ENCODE measurements around the gene IL13.

IL13 gene

GRCh38 chr5:132656774-132657355 is 1.1 kb upstream of the IL13 start:
- no peak for DNase-seq

- DNase-seq, result no peak
Observed at GRCh38 chr5:132658381-132659302, 669 bp downstream of the IL13 start.

GRCh38 chr5:132659598-132660493 is 1.9 kb downstream of the IL13 start:
- no peak for DNase-seq

DNA sequence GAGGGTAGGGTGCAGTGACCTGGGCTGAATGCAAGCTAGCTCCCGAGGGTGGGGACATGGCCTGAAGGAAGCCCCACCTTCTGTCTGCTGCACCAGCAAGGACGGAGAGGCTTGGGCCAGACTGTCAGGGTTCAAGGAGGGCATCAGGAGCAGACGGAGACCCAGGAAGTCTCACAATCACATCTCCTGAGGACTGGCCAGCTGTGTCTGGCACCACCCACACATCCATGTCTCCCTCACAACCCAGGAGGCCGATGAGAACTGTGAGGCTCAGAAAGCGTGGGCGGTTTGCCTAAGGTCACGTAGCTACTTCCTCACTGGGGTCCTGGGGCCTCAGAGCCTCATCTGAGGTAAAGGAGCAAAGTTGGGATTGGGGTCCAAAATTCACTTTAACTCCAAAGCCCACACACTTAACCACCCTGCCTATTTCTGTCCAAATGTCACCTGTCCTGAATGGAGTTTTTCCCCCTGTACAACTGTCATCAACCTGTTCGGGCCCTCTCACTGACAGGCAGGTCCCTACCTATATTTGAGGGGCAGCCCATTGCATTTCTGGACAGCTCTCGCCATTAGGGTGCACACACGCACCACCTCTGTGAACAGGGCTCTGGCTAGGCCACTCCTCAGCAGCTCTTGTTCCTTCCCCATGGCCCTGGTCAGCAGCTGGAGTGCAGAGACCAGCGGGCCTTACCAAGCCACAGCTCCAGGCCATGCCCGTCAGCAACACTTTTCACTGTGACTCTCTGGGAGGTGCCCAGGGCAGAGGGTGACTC is 3.4 kb downstream of the IL13 start:
- DNase-seq, result no peak

DNA sequence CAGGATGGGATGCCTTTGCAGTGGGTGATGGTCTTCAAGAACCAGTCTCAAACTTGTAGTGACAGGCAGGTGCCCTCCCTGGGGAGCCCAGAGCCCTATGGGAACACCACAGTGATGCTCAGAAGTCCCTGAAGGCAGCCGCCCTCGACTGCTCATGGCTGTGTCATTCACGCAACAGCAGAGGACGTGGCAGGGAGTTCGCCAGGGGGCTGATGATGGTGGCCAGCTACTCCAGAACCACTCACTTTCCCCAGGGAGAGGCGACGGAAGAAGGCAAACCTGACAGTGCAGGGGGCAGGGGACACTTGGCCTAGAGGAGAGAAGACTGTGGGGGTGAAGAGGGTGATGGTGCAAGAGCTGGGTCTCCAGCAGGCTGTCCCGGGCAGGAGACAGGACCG is 4.0 kb downstream of the IL13 start:
- no peak for DNase-seq

DNA sequence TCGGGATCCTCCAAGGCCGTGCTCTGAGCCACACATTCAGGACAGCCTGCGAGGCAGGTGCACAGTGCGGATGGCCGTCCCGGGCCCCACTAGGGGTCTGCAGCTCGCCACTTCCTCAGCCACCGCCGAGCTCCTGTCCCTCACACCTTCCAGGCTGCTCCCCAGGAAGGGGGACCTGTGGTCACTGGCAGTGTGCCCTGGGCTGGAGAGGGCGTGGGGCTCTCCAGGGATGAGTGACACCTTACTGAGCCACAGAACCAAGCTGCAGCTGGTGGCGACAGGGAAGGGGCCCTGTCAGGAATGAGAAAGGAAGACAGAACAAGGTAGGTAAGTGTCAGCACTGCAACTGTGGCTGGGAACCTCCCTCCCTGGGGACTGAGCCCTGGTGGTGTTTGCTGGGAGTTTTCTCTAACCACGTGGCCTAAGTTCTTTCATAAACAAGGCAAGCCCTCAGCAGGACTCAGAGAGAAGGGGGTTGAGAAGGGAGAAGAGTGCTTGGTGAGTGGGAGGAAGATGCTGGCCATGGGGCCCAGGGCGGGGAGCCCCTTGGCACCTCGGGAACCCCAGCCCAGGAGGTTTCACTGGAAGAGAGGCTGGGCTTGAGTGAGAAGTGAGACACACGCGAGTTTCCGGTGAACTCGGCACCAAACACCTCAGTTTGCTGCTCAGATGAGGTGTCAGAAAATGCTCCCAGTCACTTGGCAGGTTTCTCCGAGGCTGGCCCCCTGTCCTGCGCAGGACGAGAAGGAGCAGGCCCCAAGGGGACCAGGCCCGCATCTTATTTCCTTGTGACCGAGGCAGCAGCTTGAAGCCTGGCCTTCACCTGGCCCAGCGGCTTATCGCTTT is 5.2 kb downstream of the IL13 start:
- no peak for DNase-seq

DNA sequence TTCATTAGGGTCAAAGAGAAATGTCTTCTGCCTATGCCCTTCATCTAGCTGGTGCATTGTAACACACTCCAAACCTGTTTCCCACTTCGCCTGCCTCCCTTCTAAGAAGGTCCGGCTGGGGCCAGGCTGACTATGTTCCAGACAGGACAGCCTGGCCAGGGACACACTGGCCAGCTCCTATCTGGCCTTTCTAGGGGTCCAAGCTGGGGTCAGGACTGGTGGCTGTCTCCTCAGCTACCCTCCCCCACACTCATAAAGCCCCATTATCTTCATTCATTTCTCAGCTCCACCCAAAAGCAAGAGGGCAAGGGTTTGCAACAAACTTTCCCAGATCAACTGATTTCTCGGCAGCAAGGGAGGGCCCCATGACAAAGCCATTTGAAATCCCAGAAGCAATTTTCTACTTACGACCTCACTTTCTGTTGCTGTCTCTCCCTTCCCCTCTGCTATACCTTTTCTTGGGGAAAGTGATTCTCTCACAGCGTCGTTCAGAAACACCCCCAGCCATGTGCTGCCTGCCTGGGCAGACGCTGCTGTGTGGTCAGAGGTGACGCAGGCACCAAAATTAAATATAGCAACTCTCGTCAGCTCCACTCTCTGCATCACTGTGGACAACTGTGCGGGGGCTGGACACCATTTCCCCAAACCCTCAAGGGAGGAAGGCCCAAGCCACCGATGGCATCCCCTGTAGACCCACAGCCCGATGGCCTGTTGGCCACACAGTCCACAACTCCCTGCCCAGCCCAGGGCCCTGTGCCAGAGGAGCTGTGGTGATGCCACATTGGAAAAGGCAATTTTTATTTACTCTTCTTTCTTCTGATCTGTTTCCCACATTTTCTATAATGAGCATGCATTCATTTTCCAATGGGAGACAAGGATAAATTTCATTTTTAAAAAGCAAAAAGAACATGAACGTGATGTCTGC is 6.1 kb downstream of the IL13 start:
- no peak for DNase-seq

GRCh38 chr5:132664696-132665209 is 6.8 kb downstream of the IL13 start:
- DNase-seq, result no peak

- DNase-seq, result no peak
Observed at GRCh38 chr5:132665574-132666080, 7.7 kb downstream of the IL13 start.

- no peak for DNase-seq
Observed at GRCh38 chr5:132666310-132667123, 8.5 kb downstream of the IL13 start.

- DNase-seq, result no peak
Observed at GRCh38 chr5:132667309-132667708, 9.3 kb downstream of the IL13 start.

GRCh38 chr5:132667761-132668705 is 10.1 kb downstream of the IL13 start:
- DNase-seq, result no peak

DNA sequence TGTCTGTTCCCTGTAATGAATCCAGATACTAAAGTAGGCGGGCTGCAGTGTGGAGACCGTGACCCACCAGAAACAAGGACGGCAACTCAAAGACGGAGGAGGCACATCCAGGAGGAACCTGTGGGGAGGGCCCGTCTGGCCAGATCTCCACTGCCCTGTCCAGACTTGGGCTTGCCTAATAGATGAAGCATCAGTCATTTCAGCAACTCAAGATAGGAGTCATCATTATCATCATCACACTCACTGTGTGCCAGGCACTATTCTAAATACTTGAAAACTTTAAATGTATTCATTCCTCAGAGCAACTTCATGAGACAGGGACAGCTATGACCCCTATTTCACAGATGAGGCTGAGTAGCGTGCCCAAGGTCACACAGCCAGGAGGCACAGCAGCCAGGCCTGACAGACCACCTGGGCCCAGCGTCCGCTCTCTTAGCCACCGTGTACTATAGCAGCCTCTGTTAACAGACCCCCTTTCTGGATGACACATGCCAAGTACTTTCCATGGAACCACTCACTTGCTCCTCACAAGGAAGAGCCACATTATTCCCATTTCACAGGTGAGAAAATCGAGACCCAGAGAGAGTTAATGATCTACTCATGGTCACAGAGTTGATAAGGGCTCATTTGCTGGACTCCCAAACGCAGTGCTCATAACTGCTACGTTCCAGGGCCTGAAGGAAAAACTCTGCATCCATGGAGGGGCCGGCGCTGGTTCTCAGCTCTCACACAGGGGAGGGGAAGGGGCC is 10.9 kb downstream of the IL13 start:
- no peak for DNase-seq

- no peak for DNase-seq
Observed at GRCh38 chr5:132669455-132669820, 11.5 kb downstream of the IL13 start.

DNA sequence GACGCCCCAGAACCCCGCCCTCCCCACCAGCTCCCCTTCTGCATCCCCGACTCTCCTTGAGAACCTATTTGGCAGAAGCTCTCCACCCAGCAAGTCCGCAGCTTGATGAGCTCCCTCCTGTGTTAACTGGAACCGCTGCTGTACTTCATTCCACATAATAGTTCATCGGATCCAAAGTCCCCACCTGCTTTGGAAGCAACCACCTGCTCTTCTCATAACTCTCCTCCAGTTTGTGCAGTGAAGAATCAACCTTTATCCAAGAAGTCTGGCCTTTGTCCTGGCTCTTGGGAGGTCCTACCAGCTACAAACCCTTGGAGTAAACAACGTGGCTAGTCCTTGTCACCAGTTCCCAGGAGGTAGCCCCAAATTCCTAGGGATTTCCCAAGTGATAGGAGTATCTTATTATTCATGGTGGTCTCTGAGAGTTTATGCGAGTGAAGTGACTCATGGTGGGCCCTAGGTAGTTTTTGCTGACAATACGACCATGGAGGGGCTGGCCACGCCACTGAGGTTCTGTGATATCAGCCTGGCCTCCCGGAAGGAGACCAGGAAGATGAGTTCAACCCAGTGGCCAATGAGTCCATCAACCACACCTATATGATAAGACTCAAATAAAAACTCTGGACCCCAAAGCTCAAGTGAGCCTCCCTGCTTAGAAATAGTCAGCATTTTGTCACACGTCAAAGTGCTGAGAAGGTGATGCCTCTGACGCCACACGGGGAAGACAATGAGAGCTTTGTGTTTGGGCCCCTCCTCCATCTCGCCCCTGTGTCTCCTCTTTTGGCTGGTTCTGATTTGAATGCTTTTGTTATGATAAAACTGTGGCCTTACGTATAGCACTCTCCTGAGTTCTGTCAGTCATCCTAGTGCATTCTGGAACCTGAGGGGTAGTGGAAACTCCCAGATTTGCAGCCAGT is 12.3 kb downstream of the IL13 start:
- no peak for DNase-seq

DNA sequence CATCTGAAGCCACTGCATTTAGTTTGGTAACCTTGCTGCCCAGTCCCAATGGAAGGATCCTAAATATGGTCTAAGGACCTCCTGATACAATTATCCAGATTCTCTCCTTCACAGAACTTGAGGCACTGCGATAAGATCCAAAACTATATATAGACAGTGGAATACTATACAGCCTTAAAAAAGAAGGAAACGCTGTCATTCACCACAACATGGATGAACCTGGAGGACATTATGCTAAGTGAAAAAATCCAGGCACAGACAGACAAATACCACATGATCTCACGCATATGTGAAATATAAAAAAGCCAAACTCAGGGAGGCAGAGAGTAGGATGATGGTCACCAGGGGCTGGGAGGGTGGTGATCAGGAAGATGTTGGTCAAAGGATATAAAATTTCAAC is 13.0 kb downstream of the IL13 start:
- DNase-seq, result no peak

All from activated CD4-positive, alpha-beta T cell treated with anti-CD3 and anti-CD28 coated beads for 1 hour (primary cell).